Transverse colon (tissue), 4 donors: ENCODE measurements around the gene SDSL. TPM values are rescaled to one million over a fixed set of nuclear protein-coding genes. Genes with fewer than 3 reads are reported as not detected.

Source experiments
- DNase-seq: peaks from one replicate; pipeline ENCODE4 v3.0.0-alpha.2; 2019
- H3K27ac ChIP-seq, 4 donors: fragments of 200-600 bp; sonication (generic); 2 replicates each; pipeline ENCODE4 v1.5.1; 2016 to 2018; ENCODE audit warnings: inconsistent platforms in 4 of 4
- H3K27me3 ChIP-seq: fragments of 200-600 bp; sonication (generic); 2 replicates; pipeline ENCODE4 v1.5.1; 2017; ENCODE audit warnings: inconsistent platforms
- H3K36me3 ChIP-seq, 4 donors: fragments of 200-600 bp; sonication (generic); 2 replicates each; pipeline ENCODE4 v1.5.1; 2017 to 2019; ENCODE audit warnings: inconsistent platforms in 4 of 4
- H3K4me1 ChIP-seq, 4 donors: fragments of 200-600 bp; sonication (generic); 2 replicates each; pipeline ENCODE4 v1.5.1; 2017 to 2020; ENCODE audit warnings: inconsistent platforms in 4 of 4
- H3K4me3 ChIP-seq, 4 donors: fragments of 200-600 bp; sonication (generic); 1 replicate in 1 of 4; 2 replicates in 3 of 4; pipeline versions ENCODE4 v1.5.1 to v1.6.1; 2017 to 2019; ENCODE audit warnings: inconsistent platforms in 4 of 4
- H3K9me3 ChIP-seq, 2 donors: fragments of 200-600 bp; sonication (generic); 2 replicates each; pipeline ENCODE4 v1.5.1; 2017 to 2019; ENCODE audit warnings: inconsistent platforms in 2 of 2
- CTCF ChIP-seq, 5 experiments: fragments of 200-600 bp in 3 of 5; fragments of 450-650 bp in 2 of 5; sonication (generic) in 3 of 5; IDR thresholded peaks; 1 replicate in 2 of 5; 2 replicates in 3 of 5; pipeline ENCODE4 v1.5.1; 2016 to 2017; ENCODE audit warnings: antibody characterized with exemption in 5 of 5, inconsistent platforms in 3 of 5, mild to moderate bottlenecking in 2 of 5, moderate library complexity in 1 of 5
- EP300 ChIP-seq: sonication (generic); formaldehyde crosslinking; IDR thresholded peaks from one replicate; pipeline ENCODE4 v1.6.1; 2017; ENCODE audit warnings: antibody characterized with exemption, low read depth
- POLR2A ChIP-seq: fragments of 450-650 bp; IDR thresholded peaks from one replicate; pipeline ENCODE4 v1.6.1; 2016; ENCODE audit warnings: antibody characterized with exemption, mild to moderate bottlenecking, moderate library complexity
- POLR2AphosphoS5 ChIP-seq, 3 donors: sonication (generic); formaldehyde crosslinking; IDR thresholded peaks; one replicate each; pipeline ENCODE4 v1.6.1; 2016; ENCODE audit warnings: antibody characterized with exemption in 3 of 3
- WGBS, 2 donors: methylation state at CpG; one replicate each; pipeline ENCODE4 v1.1.5; 2018; ENCODE audit warnings: low coverage in 1 of 2; 5-methylcytosine and 5-hydroxymethylcytosine counted together
- in situ Hi-C, 4 donors: fragments of 200-750 bp; cut with MboI; loops; one replicate each; pipeline versions ENCODE4 v1.15.0 to v1.15.1; 2017; ENCODE audit warnings: low sequenced_read_pairs in 3 of 4, low pct_ligation_motif_present in 1 of 4, low pct_unique_long_range_greater_than_20kb in 1 of 4
- intact Hi-C: fragments of 100-400 bp; cut with DNase I; formaldehyde crosslinking; loops from one replicate; pipeline ENCODE4 v1.15.1; 2023; ENCODE audit warnings: low total_unique reads
- total RNA-seq, 4 donors: library from RNA; depleted of rRNA; stranded (reverse); fragments of >200 nt; gene quantifications; one replicate each; pipeline ENCODE4 v1.1.0, GENCODE V29; 2016

SDSL gene
- total RNA-seq, 4 donors from 2014 or later, result 7.4 to 16.8 (median 13.1) TPM

GRCh38 chr12:113467142-113467501, 44.9 kb downstream of the SDSL start:
- Histone ChIP-seq H3K27me3 (peaks cover 100% of the 10 kb centered on the region), H3K36me3 (no peaks in the 10 kb centered on the region), H3K4me1 (peaks cover 8 to 47% (median 44%) of the 10 kb centered on the region in 4 donors), H3K27ac (no peak overlapping the region), H3K9me3 (no peaks in the 10 kb centered on the region), H3K4me3 (peak overlapping the region in 3 of 4 donors; percentile 17 to 47 (median 30))
- TF ChIP-seq POLR2AphosphoS5 (IDR thresholded peaks at IDR 0.05) (no peak), POLR2A (no peak), EP300 (no peak), CTCF (IDR thresholded peaks at IDR 0.05) (no peak)
- WGBS, 2 donors, result 9% methylated on average over 31 of the region's 31 CpGs; no CpG with 5 or more reads in 1 of the 2 donors
- in situ Hi-C loops (loop anchor here in 2 of 4 donors (25.0 kb wide), 1 partner anchor 445 kb away; no protein-coding TSS in a partner anchor), intact Hi-C loops (loop anchor here (10.0 kb wide), 1 partner anchor 448 kb away; no protein-coding TSS in a partner anchor)
- DNase-seq, result no peak

- 0 to 2% methylated on average over 18 to 74 of the region's 78 CpGs for WGBS, 2 donors
- Histone ChIP-seq H3K9me3 (no peaks in the 10 kb centered on the region), H3K36me3 (no peaks in the 10 kb centered on the region), H3K4me1 (peaks cover 8 to 42% (median 38%) of the 10 kb centered on the region in 4 donors), H3K27me3 (peaks cover 100% of the 10 kb centered on the region), H3K27ac (no peak overlapping the region), H3K4me3 (peak overlapping the region in 3 of 4 donors; percentile 17 to 47 (median 30))
- TF ChIP-seq POLR2AphosphoS5 (IDR thresholded peaks at IDR 0.05) (no peak), EP300 (no peak), POLR2A (no peak), CTCF (IDR thresholded peaks at IDR 0.05) (no peak)
- in situ Hi-C loops (loop anchor here in 2 of 4 donors (25.0 kb wide), 1 partner anchor 445 kb away; no protein-coding TSS in a partner anchor), intact Hi-C loops (loop anchor here (10.0 kb wide), 1 partner anchor 447 kb away; no protein-coding TSS in a partner anchor)
- no peak for DNase-seq
These were observed 45.6 kb downstream of the SDSL start for GRCh38 chr12:113467502-113468364.

- H3K27me3 ChIP-seq, result peaks cover 100% of the 10 kb centered on the region
- no peak overlapping the region for H3K4me3 ChIP-seq
- no peak overlapping the region for H3K27ac ChIP-seq
- DNase-seq, result no peak
- TF ChIP-seq POLR2A, result no peak
- 0 to 9% methylated on average over 2 to 38 of the region's 38 CpGs for WGBS, 2 donors
- in situ Hi-C loops, result loop anchor here in 2 of 4 donors (25.0 kb wide), 1 partner anchor 444 kb away; no protein-coding TSS in a partner anchor
- H3K9me3 ChIP-seq, result no peaks in the 10 kb centered on the region
- intact Hi-C loops, result loop anchor here (10.0 kb wide), 1 partner anchor 446 kb away; no protein-coding TSS in a partner anchor
- H3K36me3 ChIP-seq, result no peaks in the 10 kb centered on the region
- peaks cover under 1 to 34% (median 29%) of the 10 kb centered on the region in 4 donors for H3K4me1 ChIP-seq
These were observed 46.4 kb downstream of the SDSL start for GRCh38 chr12:113468365-113469223.

- TF ChIP-seq POLR2A (no peak), CTCF (IDR thresholded peaks at IDR 0.05) (no peak), EP300 (no peak), POLR2AphosphoS5 (IDR thresholded peaks at IDR 0.05) (no peak)
- no peak for DNase-seq
- in situ Hi-C loops, result loop anchor here in 2 of 4 donors (25.0 kb wide), 1 partner anchor 443 kb away; no protein-coding TSS in a partner anchor
- Histone ChIP-seq H3K4me1 (peaks cover 0 to 26% (median 22%) of the 10 kb centered on the region in 4 donors), H3K4me3 (no peak overlapping the region), H3K27me3 (peaks cover 100% of the 10 kb centered on the region), H3K9me3 (no peaks in the 10 kb centered on the region), H3K27ac (no peak overlapping the region), H3K36me3 (no peaks in the 10 kb centered on the region)
- intact Hi-C loops, result loop anchor here (10.0 kb wide), 1 partner anchor 445 kb away; no protein-coding TSS in a partner anchor
- 22% methylated on average over 14 of the region's 17 CpGs; no CpG with 5 or more reads in 1 of the 2 donors for WGBS, 2 donors
These were observed 47.2 kb downstream of the SDSL start for GRCh38 chr12:113469224-113469948.
